GM12878 (cell line): Measurements from ENCODE around the gene KATNB1.

Experiments
- CTCF ChIP-seq, 3 experiments: IDR thresholded peaks in 2 of 3; conservative IDR thresholded peaks in 1 of 3; 2 replicates each; pipeline ENCODE4 v1.5.1; 2011; ENCODE audit warnings: low read depth in 3 of 3, low read length in 3 of 3, mild to moderate bottlenecking in 3 of 3, control low read depth in 2 of 3, moderate library complexity in 2 of 3, inconsistent platforms in 1 of 3, mixed read lengths in 1 of 3; ENCODE audit not compliant: control insufficient read depth in 2 of 3, insufficient read depth in 1 of 3; ENCODE audit errors: extremely low read depth in 1 of 3
- ELK1 ChIP-seq: IDR thresholded peaks from 2 replicates; pipeline ENCODE4 v1.6.1; 2012; ENCODE audit warnings: low read depth, low read length, improper control_type of control experiment
- EZH2 ChIP-seq: IDR thresholded peaks from 2 replicates; pipeline ENCODE4 v1.6.1; 2012; ENCODE audit warnings: low read depth, mild to moderate bottlenecking, control low read depth, inconsistent platforms, low read length, borderline replicate concordance; ENCODE audit not compliant: control insufficient read depth
- FOXK2 ChIP-seq: fragments of 450-650 bp; IDR thresholded peaks from 2 replicates; pipeline ENCODE4 v1.6.1; 2017; ENCODE audit warnings: mild to moderate bottlenecking, moderate library complexity
- HDGF ChIP-seq: fragments of 450-650 bp; IDR thresholded peaks from 2 replicates; pipeline ENCODE4 v1.6.1; 2016; ENCODE audit warnings: antibody characterized with exemption
- PAX8 ChIP-seq: fragments of 450-650 bp; IDR thresholded peaks from 2 replicates; pipeline ENCODE4 v1.6.1; 2017; ENCODE audit warnings: mild to moderate bottlenecking, moderate library complexity
- SMAD5 ChIP-seq: IDR thresholded peaks from 2 replicates; pipeline ENCODE4 v1.6.1; 2016; ENCODE audit warnings: antibody characterized with exemption, low read depth
- SMC3 ChIP-seq: IDR thresholded peaks from 2 replicates; pipeline ENCODE4 v1.6.1; 2011; ENCODE audit warnings: low read length, improper control_type of control experiment, borderline replicate concordance

GRCh38 chr16:57728336-57729181 is 7.0 kb upstream of the KATNB1 start:
- TF ChIP-seq EZH2 = no peak
- no peak for TF ChIP-seq ELK1
- TF ChIP-seq PAX8 = no peak
- TF ChIP-seq CTCF (IDR thresholded peaks at IDR 0.05 in 2 of 3, conservative IDR thresholded peaks at IDR 0.05 in 1 of 3; ENCODE audit: control insufficient read depth in 2 of 3, extremely low read depth in 1 of 3, insufficient read depth in 1 of 3, low read depth in 3 of 3, low read length in 3 of 3) = no peak
- no peak for TF ChIP-seq HDGF
- TF ChIP-seq SMAD5 = no peak
- TF ChIP-seq SMC3 = no peak
- TF ChIP-seq FOXK2 = no peak
